Measurements from ENCODE around the gene CFAP299. TPM values are rescaled to one million over a fixed set of nuclear protein-coding genes. Genes with fewer than 3 reads are reported as not detected.

Gene CFAP299
- total RNA-seq, 1 donor from 2014 or later, result not detected

- Mint-ChIP-seq H3K36me3 (ENCODE audit: unreplicated experiment) (no peaks in the 10 kb centered on the region), H3K27me3 (ENCODE audit: unreplicated experiment) (peaks cover 3% of the 10 kb centered on the region), H3K9me3 (ENCODE audit: unreplicated experiment) (no peaks in the 10 kb centered on the region), H3K4me1 (ENCODE audit: unreplicated experiment) (no peaks in the 10 kb centered on the region), H3K27ac (ENCODE audit: unreplicated experiment) (no peak overlapping the region), H3K4me3 (ENCODE audit: unreplicated experiment) (no peak overlapping the region)
- no peak for TF ChIP-seq CTCF (IDR thresholded peaks at IDR 0.05)
- DNase-seq (ENCODE audit: extremely low spot score, unreplicated experiment), result no peak
These were observed 541.3 kb downstream of the CFAP299 start for GRCh38 chr4:80876810-80877209.

GRCh38 chr4:80878218-80878617 lies 542.7 kb downstream of the CFAP299 start:
- no peak overlapping the region for H3K4me3 Mint-ChIP-seq (ENCODE audit: unreplicated experiment)
- no peak for DNase-seq (ENCODE audit: extremely low spot score, unreplicated experiment)
- H3K27me3 Mint-ChIP-seq (ENCODE audit: unreplicated experiment), result peaks cover 3% of the 10 kb centered on the region
- H3K4me1 Mint-ChIP-seq (ENCODE audit: unreplicated experiment), result no peaks in the 10 kb centered on the region
- no peaks in the 10 kb centered on the region for H3K36me3 Mint-ChIP-seq (ENCODE audit: unreplicated experiment)
- no peaks in the 10 kb centered on the region for H3K9me3 Mint-ChIP-seq (ENCODE audit: unreplicated experiment)
- no peak for TF ChIP-seq CTCF (IDR thresholded peaks at IDR 0.05)
- no peak overlapping the region for H3K27ac Mint-ChIP-seq (ENCODE audit: unreplicated experiment)

- no peak overlapping the region for H3K27ac Mint-ChIP-seq (ENCODE audit: unreplicated experiment)
- no peaks in the 10 kb centered on the region for H3K4me1 Mint-ChIP-seq (ENCODE audit: unreplicated experiment)
- no peaks in the 10 kb centered on the region for H3K27me3 Mint-ChIP-seq (ENCODE audit: unreplicated experiment)
- TF ChIP-seq CTCF (IDR thresholded peaks at IDR 0.05), result no peak
- no peak overlapping the region for H3K4me3 Mint-ChIP-seq (ENCODE audit: unreplicated experiment)
- no peak for DNase-seq (ENCODE audit: extremely low spot score, unreplicated experiment)
- H3K36me3 Mint-ChIP-seq (ENCODE audit: unreplicated experiment), result no peaks in the 10 kb centered on the region
- no peaks in the 10 kb centered on the region for H3K9me3 Mint-ChIP-seq (ENCODE audit: unreplicated experiment)
These were observed 562.2 kb downstream of the CFAP299 start for GRCh38 chr4:80897537-80898303.

- Mint-ChIP-seq H3K27me3 (ENCODE audit: unreplicated experiment) (no peaks in the 10 kb centered on the region), H3K4me1 (ENCODE audit: unreplicated experiment) (no peaks in the 10 kb centered on the region)
- TF ChIP-seq CTCF (IDR thresholded peaks at IDR 0.05), result no peak
These were observed 565.4 kb downstream of the CFAP299 start for GRCh38 chr4:80900908-80901307.

GRCh38 chr4:80903020-80903419 lies 567.5 kb downstream of the CFAP299 start:
- Mint-ChIP-seq H3K27ac (ENCODE audit: unreplicated experiment) (no peak overlapping the region), H3K36me3 (ENCODE audit: unreplicated experiment) (no peaks in the 10 kb centered on the region), H3K27me3 (ENCODE audit: unreplicated experiment) (no peaks in the 10 kb centered on the region), H3K4me3 (ENCODE audit: unreplicated experiment) (no peak overlapping the region), H3K4me1 (ENCODE audit: unreplicated experiment) (no peaks in the 10 kb centered on the region), H3K9me3 (ENCODE audit: unreplicated experiment) (peaks cover 7% of the 10 kb centered on the region)
- DNase-seq (ENCODE audit: extremely low spot score, unreplicated experiment), result no peak
- TF ChIP-seq CTCF (IDR thresholded peaks at IDR 0.05), result no peak

More at GRCh38 chr4:80900908-80901307, 565.4 kb downstream of the CFAP299 start:
- Mint-ChIP-seq H3K9me3 (ENCODE audit: unreplicated experiment) (no peaks in the 10 kb centered on the region), H3K27ac (ENCODE audit: unreplicated experiment) (no peak overlapping the region), H3K4me3 (ENCODE audit: unreplicated experiment) (no peak overlapping the region), H3K36me3 (ENCODE audit: unreplicated experiment) (no peaks in the 10 kb centered on the region)
- DNase-seq (ENCODE audit: extremely low spot score, unreplicated experiment), result no peak
